Muscle of leg (tissue), 11 donors: Measurements from ENCODE around the gene MUC20. TPM values are rescaled to one million over a fixed set of nuclear protein-coding genes. Genes with fewer than 3 reads are reported as not detected.
"Not testable (repeated sequence)": the region's sequence is repeated elsewhere in the genome, so short reads cannot be mapped to it uniquely, and the experiment has no call there.

Experiments
- DNase-seq: peaks from one replicate; pipeline ENCODE4 v3.0.0; 2013
- H3K27ac ChIP-seq: one replicate; pipeline ENCODE4 v1.5.1; 2013; ENCODE audit warnings: mild to moderate bottlenecking, low read length, control low read depth
- H3K27me3 ChIP-seq: one replicate; pipeline ENCODE4 v1.6.1; 2013; ENCODE audit warnings: low read length; ENCODE audit not compliant: control insufficient read depth, insufficient read depth
- H3K36me3 ChIP-seq: one replicate; pipeline ENCODE4 v1.6.1; 2013; ENCODE audit warnings: low read length; ENCODE audit not compliant: control insufficient read depth, insufficient read depth
- H3K4me1 ChIP-seq: one replicate; pipeline ENCODE4 v1.6.1; 2013; ENCODE audit warnings: low read length; ENCODE audit not compliant: control insufficient read depth, insufficient read depth
- H3K4me3 ChIP-seq: one replicate; pipeline ENCODE4 v1.5.1; 2013; ENCODE audit warnings: low read length, control low read depth
- H3K9me3 ChIP-seq: replicated peaks from 2 replicates; pipeline ENCODE4 v1.6.1; 2013; ENCODE audit warnings: low read depth, low read length; ENCODE audit not compliant: control insufficient read depth
- WGBS: methylation state at CpG from one replicate; pipeline ENCODE4 v1.1.5; 2013; ENCODE audit warnings: missing lambda C conversion rate; ENCODE audit not compliant: insufficient coverage; 5-methylcytosine and 5-hydroxymethylcytosine counted together
- polyA plus RNA-seq, 8 donors: library from polyadenylated mRNA; unstranded; fragments of 120-200 nt; gene quantifications; one replicate each; pipeline versions ENCODE4 v1.2.1 to v1.2.3, GENCODE V29; 2013; ENCODE audit warnings: inconsistent platforms in 1 of 8, low replicate concordance in 1 of 8; ENCODE audit not compliant: insufficient read length in 8 of 8, insufficient read depth in 1 of 8
- total RNA-seq: library from RNA; stranded (reverse); fragments of 120-200 nt; gene quantifications from one replicate; pipeline ENCODE4 v1.2.4, GENCODE V29; 2013

MUC20 gene
- total and polyA plus RNA-seq, 9 donors = 0.66 to 12.0 (median 2.8) TPM

- WGBS = 93% methylated on average over 11 of the region's 11 CpGs
- Histone ChIP-seq H3K4me1 (peaks cover 7% of the 10 kb centered on the region), H3K4me3 (no peak overlapping the region), H3K27ac (no peak overlapping the region), H3K9me3 (no peaks in the 10 kb centered on the region), H3K36me3 (no peaks in the 10 kb centered on the region), H3K27me3 (peaks cover 4% of the 10 kb centered on the region)
- DNase-seq = no peak
These were observed 27.9 kb downstream of the MUC20 start for GRCh38 chr3:195748661-195749060.

GRCh38 chr3:195749101-195749500 is 28.3 kb downstream of the MUC20 start:
- 90% methylated on average over 3 of the region's 5 CpGs for WGBS
- not testable (repeated sequence) for H3K9me3 ChIP-seq, H3K4me1 ChIP-seq, H3K27ac ChIP-seq, DNase-seq, H3K36me3 ChIP-seq, H3K27me3 ChIP-seq, H3K4me3 ChIP-seq

- Histone ChIP-seq H3K9me3 (no peaks in the 10 kb centered on the region), H3K27me3 (peaks cover 6% of the 10 kb centered on the region), H3K4me3 (no peak overlapping the region), H3K36me3 (no peaks in the 10 kb centered on the region), H3K4me1 (peaks cover 14% of the 10 kb centered on the region), H3K27ac (no peak overlapping the region)
- no peak for DNase-seq
- 64% methylated on average over 12 of the region's 30 CpGs for WGBS
These were observed 30.2 kb downstream of the MUC20 start for GRCh38 chr3:195750797-195751520.

GRCh38 chr3:195751560-195751959 is 30.8 kb downstream of the MUC20 start:
- H3K27ac ChIP-seq = no peak overlapping the region
- no peaks in the 10 kb centered on the region for H3K9me3 ChIP-seq
- H3K4me1 ChIP-seq = peaks cover 17% of the 10 kb centered on the region
- no peaks in the 10 kb centered on the region for H3K36me3 ChIP-seq
- H3K27me3 ChIP-seq = peaks cover 6% of the 10 kb centered on the region
- no peak overlapping the region for H3K4me3 ChIP-seq
- no peak for DNase-seq
- WGBS = 73% methylated on average over 7 of the region's 7 CpGs

- peaks cover 6% of the 10 kb centered on the region for H3K27me3 ChIP-seq
- no peak for DNase-seq
- no peak overlapping the region for H3K27ac ChIP-seq
- H3K4me3 ChIP-seq = no peak overlapping the region
- peaks cover 19% of the 10 kb centered on the region for H3K4me1 ChIP-seq
- 74% methylated on average over 3 of the region's 13 CpGs for WGBS
- H3K36me3 ChIP-seq = no peaks in the 10 kb centered on the region
- H3K9me3 ChIP-seq = no peaks in the 10 kb centered on the region
These were observed 31.3 kb downstream of the MUC20 start for GRCh38 chr3:195752066-195752465.

- peaks cover 6% of the 10 kb centered on the region for H3K27me3 ChIP-seq
- H3K36me3 ChIP-seq = no peaks in the 10 kb centered on the region
- WGBS = 74% methylated on average over 16 of the region's 26 CpGs
- no peaks in the 10 kb centered on the region for H3K9me3 ChIP-seq
- H3K4me3 ChIP-seq = no peak overlapping the region
- peaks cover 26% of the 10 kb centered on the region for H3K4me1 ChIP-seq
- H3K27ac ChIP-seq = no peak overlapping the region
- peak; percentile 11 for DNase-seq
These were observed 32.0 kb downstream of the MUC20 start for GRCh38 chr3:195752546-195753331.

GRCh38 chr3:195753581-195753980 is 32.8 kb downstream of the MUC20 start:
- H3K4me1 ChIP-seq = peaks cover 28% of the 10 kb centered on the region
- H3K27ac ChIP-seq = no peak overlapping the region
- WGBS = 61% methylated on average over 12 of the region's 14 CpGs
- H3K27me3 ChIP-seq = peaks cover 9% of the 10 kb centered on the region
- no peak for DNase-seq
- H3K9me3 ChIP-seq = no peaks in the 10 kb centered on the region
- H3K36me3 ChIP-seq = no peaks in the 10 kb centered on the region
- no peak overlapping the region for H3K4me3 ChIP-seq

- no peak overlapping the region for H3K4me3 ChIP-seq
- no peaks in the 10 kb centered on the region for H3K9me3 ChIP-seq
- peaks cover 6% of the 10 kb centered on the region for H3K27me3 ChIP-seq
- WGBS = 92% methylated on average over 16 of the region's 19 CpGs
- DNase-seq = no peak
- peaks cover 33% of the 10 kb centered on the region for H3K4me1 ChIP-seq
- no peak overlapping the region for H3K27ac ChIP-seq
- no peaks in the 10 kb centered on the region for H3K36me3 ChIP-seq
These were observed 33.4 kb downstream of the MUC20 start for GRCh38 chr3:195754141-195754540.

- Histone ChIP-seq H3K9me3 (no peaks in the 10 kb centered on the region), H3K27me3 (peaks cover 6% of the 10 kb centered on the region), H3K36me3 (no peaks in the 10 kb centered on the region), H3K4me1 (peaks cover 40% of the 10 kb centered on the region), H3K27ac (no peak overlapping the region), H3K4me3 (no peak overlapping the region)
- 80% methylated on average over 6 of the region's 7 CpGs for WGBS
- no peak for DNase-seq
These were observed 34.1 kb downstream of the MUC20 start for GRCh38 chr3:195754906-195755305.

- Histone ChIP-seq H3K9me3 (no peaks in the 10 kb centered on the region), H3K4me1 (peaks cover 43% of the 10 kb centered on the region), H3K36me3 (no peaks in the 10 kb centered on the region), H3K27ac (no peak overlapping the region), H3K4me3 (no peak overlapping the region), H3K27me3 (peaks cover 6% of the 10 kb centered on the region)
- WGBS = no CpG with 5 or more reads among the region's 7 CpGs
- peak; percentile 18 for DNase-seq
These were observed 34.6 kb downstream of the MUC20 start for GRCh38 chr3:195755391-195755790.
